Activated CD8-positive, alpha-beta memory T cell treated with anti-CD3 and anti-CD28 coated beads, Interleukin-2, amount 50 U/mL, for 48 hours (primary cell): ENCODE results near the gene FSTL1.

Source experiments
- DNase-seq: peaks from one replicate; pipeline ENCODE4 v3.0.0-alpha.2; 2020

Gene FSTL1

GRCh38 chr3:120462409-120462959, 11.7 kb upstream of the FSTL1 start:
- no peak for DNase-seq

- DNase-seq = no peak
Observed at GRCh38 chr3:120461416-120461815, 10.6 kb upstream of the FSTL1 start.

GRCh38 chr3:120460862-120461261, 10.1 kb upstream of the FSTL1 start:
- no peak for DNase-seq

GRCh38 chr3:120460181-120460790, 9.5 kb upstream of the FSTL1 start:
- DNase-seq = no peak

- DNase-seq = no peak
Observed at GRCh38 chr3:120459196-120459595, 8.4 kb upstream of the FSTL1 start.

- DNase-seq = no peak
Observed at GRCh38 chr3:120457827-120458226, 7.0 kb upstream of the FSTL1 start.

- no peak for DNase-seq
Observed at GRCh38 chr3:120454076-120454689, 3.4 kb upstream of the FSTL1 start.

- DNase-seq = no peak
Observed at GRCh38 chr3:120452816-120453215, 2.0 kb upstream of the FSTL1 start.

- DNase-seq = no peak
Observed at GRCh38 chr3:120451806-120452205, 1.0 kb upstream of the FSTL1 start.

GRCh38 chr3:120451272-120451761, 525 bp upstream of the FSTL1 start:
- no peak for DNase-seq

GRCh38 chr3:120449701-120450599, 842 bp downstream of the FSTL1 start:
- DNase-seq = no peak

GRCh38 chr3:120449251-120449650, 1.5 kb downstream of the FSTL1 start:
- no peak for DNase-seq

GRCh38 chr3:120448756-120449155, 2.0 kb downstream of the FSTL1 start:
- no peak for DNase-seq

- no peak for DNase-seq
Observed at GRCh38 chr3:120446891-120447668, 3.7 kb downstream of the FSTL1 start.

- no peak for DNase-seq
Observed at GRCh38 chr3:120445654-120446053, 5.1 kb downstream of the FSTL1 start.

- DNase-seq = no peak
Observed at GRCh38 chr3:120443626-120444123, 7.1 kb downstream of the FSTL1 start.

- DNase-seq = no peak
Observed at GRCh38 chr3:120442975-120443517, 7.7 kb downstream of the FSTL1 start.

- DNase-seq = no peak
Observed at GRCh38 chr3:120441776-120442175, 9.0 kb downstream of the FSTL1 start.

- no peak for DNase-seq
Observed at GRCh38 chr3:120440762-120441161, 10.0 kb downstream of the FSTL1 start.

GRCh38 chr3:120440001-120440703, 10.6 kb downstream of the FSTL1 start:
- DNase-seq = no peak

GRCh38 chr3:120438665-120439370, 12.0 kb downstream of the FSTL1 start:
- no peak for DNase-seq
